Lower lobe of right lung (tissue), 2 donors: ENCODE data around the gene MSLN. TPM values are rescaled to one million over a fixed set of nuclear protein-coding genes. Genes with fewer than 3 reads are reported as not detected.

Source experiments
- ATAC-seq, 2 donors: fragments of 200-7000 bp; cut with Tn5 transposase; one replicate each; pipeline ENCODE4 v1.9.1; 2020 to 2022; ENCODE audit warnings: mild to moderate bottlenecking in 2 of 2, moderate library complexity in 2 of 2
- DNase-seq: peaks from one replicate; pipeline ENCODE4 v3.0.0-alpha.2; 2020
- H3K27ac ChIP-seq: fragments of 200-600 bp; one replicate; pipeline ENCODE4 v1.8.0; 2022
- H3K27me3 ChIP-seq: fragments of 200-600 bp; one replicate; pipeline ENCODE4 v1.8.0; 2022; ENCODE audit warnings: low read depth
- H3K36me3 ChIP-seq: fragments of 200-600 bp; one replicate; pipeline ENCODE4 v1.8.0; 2022; ENCODE audit warnings: mild to moderate bottlenecking
- H3K4me1 ChIP-seq: fragments of 200-600 bp; one replicate; pipeline ENCODE4 v1.8.0; 2022
- H3K4me3 ChIP-seq: fragments of 200-600 bp; one replicate; pipeline ENCODE4 v1.8.0; 2022; ENCODE audit warnings: mild to moderate bottlenecking
- H3K9me3 ChIP-seq: fragments of 200-600 bp; one replicate; pipeline ENCODE4 v1.8.0; 2022
- CTCF ChIP-seq: fragments of 200-600 bp; IDR thresholded peaks from one replicate; pipeline ENCODE4 v1.8.0; 2022; ENCODE audit warnings: antibody characterized with exemption, mild to moderate bottlenecking
- intact Hi-C: fragments of 100-400 bp; cut with DNase I; formaldehyde crosslinking; loops from one replicate; pipeline ENCODE4 v1.11.0; 2022
- total RNA-seq: library from RNA; stranded (reverse); fragmentation: NEBNext Ultra II Directional; extraction: Animal tissue kit (Norgen Biotek cat#: 25700); gene quantifications from one replicate; pipeline ENCODE4 v1.2.1, GENCODE V29; 2021
- donor health status: DM: no; HTN: yes; CAD: no; lungs with severe emphysema.

The MSLN gene
- total RNA-seq, 1 donor from 2014 or later = 42.6 TPM

GRCh38 chr16:721765-722540 is 38.6 kb upstream of the MSLN start:
- peaks cover 5% of the 10 kb centered on the region for H3K36me3 ChIP-seq
- TF ChIP-seq CTCF = no peak
- no peaks in the 10 kb centered on the region for H3K9me3 ChIP-seq
- peak overlapping the region; percentile 89 for H3K27ac ChIP-seq
- DNase-seq (no peak), ATAC-seq (no peak)
- peaks cover 30% of the 10 kb centered on the region for H3K4me1 ChIP-seq
- peaks cover 14% of the 10 kb centered on the region for H3K27me3 ChIP-seq
- intact Hi-C loops = no loop called here
- peak overlapping the region; percentile 80 for H3K4me3 ChIP-seq

- DNase-seq (no peak), ATAC-seq (no peak)
- no peak for TF ChIP-seq CTCF
- Histone ChIP-seq H3K36me3 (peaks cover 5% of the 10 kb centered on the region), H3K4me1 (peaks cover 40% of the 10 kb centered on the region), H3K9me3 (no peaks in the 10 kb centered on the region), H3K27me3 (peaks cover 24% of the 10 kb centered on the region), H3K4me3 (no peak overlapping the region), H3K27ac (no peak overlapping the region)
- intact Hi-C loops = no loop called here
Observed at GRCh38 chr16:722835-723633, 37.5 kb upstream of the MSLN start.

- H3K27me3 ChIP-seq = peaks cover 31% of the 10 kb centered on the region
- intact Hi-C loops = no loop called here
Observed at GRCh38 chr16:723695-724094, 36.8 kb upstream of the MSLN start.

GRCh38 chr16:724188-725040 is 36.1 kb upstream of the MSLN start:
- peaks cover 45% of the 10 kb centered on the region for H3K4me1 ChIP-seq
- TF ChIP-seq CTCF = no peak
- DNase-seq (no peak), ATAC-seq (no peak)
- peaks cover 31% of the 10 kb centered on the region for H3K27me3 ChIP-seq
- H3K36me3 ChIP-seq = peaks cover 5% of the 10 kb centered on the region
- H3K27ac ChIP-seq = no peak overlapping the region
- no peaks in the 10 kb centered on the region for H3K9me3 ChIP-seq
- no peak overlapping the region for H3K4me3 ChIP-seq
- intact Hi-C loops = no loop called here

More at GRCh38 chr16:723695-724094, 36.8 kb upstream of the MSLN start:
- TF ChIP-seq CTCF = no peak
- Histone ChIP-seq H3K9me3 (no peaks in the 10 kb centered on the region), H3K36me3 (peaks cover 5% of the 10 kb centered on the region), H3K27ac (no peak overlapping the region), H3K4me1 (peaks cover 47% of the 10 kb centered on the region), H3K4me3 (no peak overlapping the region)
- ATAC-seq (no peak), DNase-seq (no peak)

- no peaks in the 10 kb centered on the region for H3K9me3 ChIP-seq
- H3K27me3 ChIP-seq = peaks cover 31% of the 10 kb centered on the region
- peaks cover 39% of the 10 kb centered on the region for H3K4me1 ChIP-seq
- ATAC-seq (no peak), DNase-seq (no peak)
- TF ChIP-seq CTCF = no peak
- H3K27ac ChIP-seq = no peak overlapping the region
- no peak overlapping the region for H3K4me3 ChIP-seq
- H3K36me3 ChIP-seq = peaks cover 5% of the 10 kb centered on the region
- intact Hi-C loops = no loop called here
Observed at GRCh38 chr16:725041-725376, 35.5 kb upstream of the MSLN start.
